CD4-positive, alpha-beta T cell (primary cell): Measurements from ENCODE around the gene PKDCC. TPM values are rescaled to one million over a fixed set of nuclear protein-coding genes. Genes with fewer than 3 reads are reported as not detected.

Source experiments
- ATAC-seq: fragments of 200-7000 bp; cut with Tn5 transposase; one replicate; pipeline ENCODE4 v1.10.0; 2022; ENCODE audit warnings: mild to moderate bottlenecking; ENCODE audit not compliant: poor library complexity
- CTCF ChIA-PET: fragments of 350-600 bp; sonication (Branson Sonifier 250); formaldehyde crosslinking; loops from one replicate; lab custom pipeline; 2021; ENCODE audit warnings: antibody characterized with exemption, inconsistent platforms; lab: Charles Lee
- POLR2A ChIA-PET: fragments of 350-600 bp; sonication (Branson Sonifier 250); formaldehyde crosslinking; loops from one replicate; lab custom pipeline; 2021; ENCODE audit warnings: antibody characterized with exemption, inconsistent platforms; lab: Charles Lee
- DNase-seq, 14 experiments: peaks; one replicate each; pipeline ENCODE4 v3.0.0-alpha.2; 2013 to 2020; ENCODE audit warnings: mixed read lengths in 2 of 14
- H3K27ac ChIP-seq, 2 donors: one replicate each; pipeline versions ENCODE4 v1.5.1 to v1.7.0; 2013; ENCODE audit warnings: low read length in 2 of 2, low read depth in 1 of 2, mild to moderate bottlenecking in 1 of 2
- H3K27me3 ChIP-seq, 2 experiments: 1 replicate in 1 of 2; 2 replicates in 1 of 2; pipeline versions ENCODE4 v1.6.1 to v1.7.0; 2013; ENCODE audit warnings: low read length in 2 of 2, control low read depth in 1 of 2, mild to moderate bottlenecking in 1 of 2, moderate library complexity in 1 of 2; ENCODE audit not compliant: insufficient read depth in 2 of 2, control insufficient read depth in 1 of 2
- H3K36me3 ChIP-seq: one replicate; pipeline ENCODE4 v1.6.1; 2013; ENCODE audit warnings: low read length, control low read depth; ENCODE audit not compliant: insufficient read depth
- H3K4me1 ChIP-seq: one replicate; pipeline ENCODE4 v1.6.1; 2013; ENCODE audit warnings: low read length, control low read depth; ENCODE audit not compliant: insufficient read depth
- H3K4me3 ChIP-seq: one replicate; pipeline ENCODE4 v1.5.1; 2013; ENCODE audit warnings: mild to moderate bottlenecking, low read length, moderate library complexity
- H3K9me3 ChIP-seq, 2 experiments: 1 replicate in 1 of 2; 2 replicates in 1 of 2; pipeline versions ENCODE4 v1.6.1 to v1.7.0; 2013; ENCODE audit warnings: low read length in 2 of 2, mild to moderate bottlenecking in 2 of 2, control low read depth in 1 of 2, moderate library complexity in 1 of 2; ENCODE audit not compliant: control insufficient read depth in 1 of 2, insufficient read depth in 1 of 2
- H3K27ac Mint-ChIP-seq: one replicate; pipeline ENCODE4 v1.8.0; 2020; ENCODE audit warnings: mixed read lengths
- H3K27me3 Mint-ChIP-seq: one replicate; pipeline ENCODE4 v1.8.0; 2021; ENCODE audit warnings: mixed read lengths
- H3K36me3 Mint-ChIP-seq: one replicate; pipeline ENCODE4 v1.8.0; 2021; ENCODE audit warnings: low read depth, mixed read lengths
- H3K4me1 Mint-ChIP-seq: one replicate; pipeline ENCODE4 v1.8.0; 2021; ENCODE audit warnings: low read depth, mixed read lengths
- H3K4me3 Mint-ChIP-seq: one replicate; pipeline ENCODE4 v1.8.0; 2020; ENCODE audit warnings: mild to moderate bottlenecking, mixed read lengths
- H3K9me3 Mint-ChIP-seq: one replicate; pipeline ENCODE4 v1.8.0; 2020; ENCODE audit warnings: mixed read lengths
- intact Hi-C, 2 experiments: fragments of 100-400 bp; cut with DNase I in 1 of 2; cut with micrococcal nuclease in 1 of 2; formaldehyde crosslinking; loops; one replicate each; pipeline versions ENCODE4 v1.15.1 to v1.9.0; 2023 to 2025; cut with DNase I, micrococcal nuclease
- total RNA-seq, 174 experiments: library from RNA in 2 of 174; stranded (reverse) in 2 of 174; gene quantifications; one replicate each; pipeline ENCODE4 v1.2.3 and lab custom pipeline; 2021 to 2026
- TF ChIP-seq, protein P1 (sequence below): fragments of 200-600 bp; IDR thresholded peaks from one replicate; pipeline ENCODE4 v1.8.0; 2022; ENCODE audit warnings: antibody characterized with exemption, mild to moderate bottlenecking

The PKDCC gene
- total RNA-seq, 2 experiments from 2014 or later = not detected

DNA sequence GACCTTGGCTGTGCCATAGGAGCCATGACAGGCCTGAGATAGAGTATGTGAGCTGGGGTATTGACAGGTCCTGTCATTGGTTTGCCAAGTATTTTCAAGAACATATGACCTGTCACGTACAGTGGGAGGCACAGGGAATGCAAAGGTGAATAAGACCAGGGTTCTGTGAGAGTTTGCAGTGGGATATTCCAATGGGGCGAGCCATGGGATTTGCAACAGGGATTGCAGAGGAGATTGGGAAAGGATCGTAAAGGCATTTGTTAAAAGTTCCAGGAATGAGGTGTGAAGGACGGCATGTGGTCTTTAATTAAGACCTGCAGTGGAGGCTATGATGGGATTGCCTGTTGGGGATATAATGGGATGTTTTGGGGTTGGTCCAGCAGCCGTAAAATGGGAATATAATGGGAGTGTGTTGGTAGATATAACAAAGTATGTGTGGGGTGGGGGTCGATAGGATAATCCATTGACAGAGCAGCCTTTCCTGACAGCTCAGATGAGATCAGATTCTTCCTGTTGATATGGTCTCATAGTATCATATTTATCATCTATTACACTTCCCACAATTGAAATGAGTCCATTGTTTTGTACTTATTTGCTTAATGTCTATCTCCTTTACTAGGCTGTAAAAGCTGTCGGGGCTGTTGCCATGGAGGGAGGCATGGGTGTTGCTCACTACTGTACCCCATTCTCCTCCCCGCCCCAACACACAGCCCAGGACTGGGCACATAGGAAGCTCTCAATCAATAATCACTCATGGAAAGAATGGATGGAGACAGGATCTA, 38.1 kb downstream of the PKDCC start:
- Mint-ChIP-seq H3K4me3 (no peak overlapping the region), H3K4me1 (peaks cover 4% of the 10 kb centered on the region), H3K9me3 (no peaks in the 10 kb centered on the region), H3K27ac (no peak overlapping the region), H3K27me3 (peaks cover 8% of the 10 kb centered on the region), H3K36me3 (no peaks in the 10 kb centered on the region)
- intact Hi-C loops = loop anchor here (1.0 to 2.0 kb wide), 3 partner anchors 217 to 246 kb away; no protein-coding TSS in a partner anchor
- ChIA-PET CTCF (interaction anchor here (0.8 to 3.9 kb wide), 3 partner anchors 215 to 244 kb away, joined by 3 to 25 read pairs (median 3); no protein-coding TSS in a partner anchor), POLR2A (interaction anchor here (1.2 to 1.6 kb wide), 2 partner anchors 214 to 245 kb away, joined by 3 to 11 read pairs; no protein-coding TSS in a partner anchor)
- no peak overlapping the region for H3K4me3 ChIP-seq
- no peaks in the 10 kb centered on the region for H3K36me3 ChIP-seq
- no peaks in the 10 kb centered on the region for H3K9me3 ChIP-seq
- no peak overlapping the region for H3K27ac ChIP-seq
- TF ChIP-seq, protein P1, sequence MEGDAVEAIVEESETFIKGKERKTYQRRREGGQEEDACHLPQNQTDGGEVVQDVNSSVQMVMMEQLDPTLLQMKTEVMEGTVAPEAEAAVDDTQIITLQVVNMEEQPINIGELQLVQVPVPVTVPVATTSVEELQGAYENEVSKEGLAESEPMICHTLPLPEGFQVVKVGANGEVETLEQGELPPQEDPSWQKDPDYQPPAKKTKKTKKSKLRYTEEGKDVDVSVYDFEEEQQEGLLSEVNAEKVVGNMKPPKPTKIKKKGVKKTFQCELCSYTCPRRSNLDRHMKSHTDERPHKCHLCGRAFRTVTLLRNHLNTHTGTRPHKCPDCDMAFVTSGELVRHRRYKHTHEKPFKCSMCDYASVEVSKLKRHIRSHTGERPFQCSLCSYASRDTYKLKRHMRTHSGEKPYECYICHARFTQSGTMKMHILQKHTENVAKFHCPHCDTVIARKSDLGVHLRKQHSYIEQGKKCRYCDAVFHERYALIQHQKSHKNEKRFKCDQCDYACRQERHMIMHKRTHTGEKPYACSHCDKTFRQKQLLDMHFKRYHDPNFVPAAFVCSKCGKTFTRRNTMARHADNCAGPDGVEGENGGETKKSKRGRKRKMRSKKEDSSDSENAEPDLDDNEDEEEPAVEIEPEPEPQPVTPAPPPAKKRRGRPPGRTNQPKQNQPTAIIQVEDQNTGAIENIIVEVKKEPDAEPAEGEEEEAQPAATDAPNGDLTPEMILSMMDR = no peak
- peaks cover 8% of the 10 kb centered on the region for H3K4me1 ChIP-seq
- no peaks in the 10 kb centered on the region for H3K27me3 ChIP-seq
- DNase-seq = no peak
- ATAC-seq = no peak

DNA sequence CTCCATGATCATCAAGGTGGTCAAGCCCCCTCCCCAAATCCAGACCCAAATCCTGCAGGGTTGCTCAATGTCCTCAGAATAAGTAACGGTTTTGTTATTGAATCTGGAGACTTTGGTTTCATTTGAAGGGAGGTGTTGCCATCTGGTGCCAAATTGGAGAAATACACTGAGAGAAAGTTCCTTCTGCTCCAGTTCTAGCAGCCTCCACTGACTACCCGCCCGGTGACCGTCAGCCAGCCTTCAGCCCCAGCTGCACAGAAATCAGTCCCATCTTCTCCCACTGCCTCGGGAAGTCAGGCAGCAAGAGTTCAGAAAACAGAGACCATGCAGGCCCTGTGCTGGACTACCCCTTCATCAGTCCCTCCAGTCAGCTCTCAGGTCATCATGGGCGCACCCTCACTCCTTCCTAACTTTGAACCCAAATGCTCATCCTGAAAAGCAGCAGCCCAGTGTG, 38.7 kb downstream of the PKDCC start:
- CTCF ChIA-PET = interaction anchor here (0.8 to 3.9 kb wide), 5 partner anchors 110 to 246 kb away, joined by 3 to 25 read pairs (median 3); no protein-coding TSS in a partner anchor
- Mint-ChIP-seq H3K4me1 (peaks cover 4% of the 10 kb centered on the region), H3K9me3 (no peaks in the 10 kb centered on the region), H3K4me3 (no peak overlapping the region), H3K27ac (no peak overlapping the region), H3K27me3 (peaks cover 8% of the 10 kb centered on the region), H3K36me3 (no peaks in the 10 kb centered on the region)
- peaks cover 8% of the 10 kb centered on the region for H3K4me1 ChIP-seq
- TF ChIP-seq, protein P1 = peak; percentile 77
- H3K27me3 ChIP-seq = no peaks in the 10 kb centered on the region
- ATAC-seq = peak; percentile 69
- H3K4me3 ChIP-seq = no peak overlapping the region
- POLR2A ChIA-PET = interaction anchor here (1.2 to 1.6 kb wide), 2 partner anchors 215 to 245 kb away, joined by 3 to 11 read pairs; no protein-coding TSS in a partner anchor
- DNase-seq = peak in 5 of 14 experiments; percentile 19 to 77 (median 63)
- H3K36me3 ChIP-seq = no peaks in the 10 kb centered on the region
- intact Hi-C loops = loop anchor here (1.0 to 2.0 kb wide), 3 partner anchors 217 to 246 kb away; no protein-coding TSS in a partner anchor
- no peak overlapping the region for H3K27ac ChIP-seq
- no peaks in the 10 kb centered on the region for H3K9me3 ChIP-seq

DNA sequence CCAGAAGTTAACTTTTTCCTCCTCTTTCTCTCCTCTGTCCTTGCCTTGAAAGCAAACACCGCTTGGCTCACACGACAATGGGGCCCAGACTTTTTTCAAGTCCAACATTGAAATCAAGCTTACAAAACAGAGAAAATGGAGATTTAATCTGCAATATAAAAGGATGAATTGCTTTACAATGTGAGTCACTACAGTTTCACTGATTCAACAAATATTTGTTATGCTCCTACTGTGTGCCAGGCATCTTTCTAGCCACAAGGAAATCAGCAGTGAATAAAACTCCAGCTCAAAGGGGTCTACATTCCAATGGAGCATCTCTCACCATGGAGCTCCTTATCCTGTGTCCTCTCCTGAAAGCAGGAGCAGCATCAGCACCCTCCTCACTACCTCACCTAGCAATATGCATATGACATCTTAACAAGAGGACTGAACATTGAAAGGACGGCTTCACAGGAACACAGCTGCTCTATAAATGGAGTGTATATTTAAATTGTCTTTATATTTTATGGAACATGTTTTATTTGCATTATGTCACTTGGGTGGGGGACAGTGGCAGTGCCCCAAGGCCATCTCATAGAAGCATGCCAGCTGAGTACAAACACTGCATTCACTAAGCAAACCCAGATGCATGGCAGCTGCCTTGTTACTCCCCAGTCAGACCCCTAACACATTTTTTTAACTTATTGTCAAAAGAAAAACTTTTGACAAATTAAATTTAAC, 39.5 kb downstream of the PKDCC start:
- intact Hi-C loops = loop anchor here in 1 of 2 experiments (2.0 kb wide), 1 partner anchor 246 kb away; no protein-coding TSS in a partner anchor
- Mint-ChIP-seq H3K36me3 (no peaks in the 10 kb centered on the region), H3K27ac (no peak overlapping the region), H3K9me3 (no peaks in the 10 kb centered on the region), H3K27me3 (peaks cover 8% of the 10 kb centered on the region), H3K4me3 (no peak overlapping the region), H3K4me1 (peaks cover 4% of the 10 kb centered on the region)
- H3K9me3 ChIP-seq = no peaks in the 10 kb centered on the region
- no peak for ATAC-seq
- TF ChIP-seq, protein P1 = no peak
- peaks cover 8% of the 10 kb centered on the region for H3K4me1 ChIP-seq
- H3K27ac ChIP-seq = no peak overlapping the region
- H3K36me3 ChIP-seq = no peaks in the 10 kb centered on the region
- CTCF ChIA-PET = interaction anchor here (1.2 to 3.9 kb wide), 3 partner anchors 109 to 247 kb away, joined by 3 to 25 read pairs (median 3); no protein-coding TSS in a partner anchor
- no peak for DNase-seq
- no peaks in the 10 kb centered on the region for H3K27me3 ChIP-seq
- no peak overlapping the region for H3K4me3 ChIP-seq
- POLR2A ChIA-PET = interaction anchor here (0.6 to 1.6 kb wide), 3 partner anchors 103 to 246 kb away, joined by 3 to 11 read pairs (median 3); no protein-coding TSS in a partner anchor
